ENCODE results near the gene SCGB1D1. TPM values are rescaled to one million over a fixed set of nuclear protein-coding genes. Genes with fewer than 3 reads are reported as not detected.

SCGB1D1 gene
- total RNA-seq, 1 donor from 2014 or later = not detected

- Histone ChIP-seq H3K4me3 (no peak overlapping the region), H3K9me3 (replicated peaks) (no peaks in the 10 kb centered on the region), H3K27me3 (ENCODE audit: low read depth) (peaks cover 4% of the 10 kb centered on the region), H3K36me3 (no peaks in the 10 kb centered on the region), H3K27ac (replicated peaks) (no peak overlapping the region), H3K4me1 (no peaks in the 10 kb centered on the region)
- no peak for TF ChIP-seq CTCF (IDR thresholded peaks at IDR 0.05; ENCODE audit: borderline replicate concordance)
- intact Hi-C loops (cut with micrococcal nuclease) = no loop called here
- no peak for DNase-seq
Observed at GRCh38 chr11:62208785-62209144, 18.7 kb downstream of the SCGB1D1 start.

- peaks cover 8% of the 10 kb centered on the region for H3K27me3 ChIP-seq (ENCODE audit: low read depth)
Observed at GRCh38 chr11:62217191-62217748, 27.3 kb downstream of the SCGB1D1 start.

GRCh38 chr11:62221498-62221897, 31.5 kb downstream of the SCGB1D1 start:
- H3K4me1 ChIP-seq = no peaks in the 10 kb centered on the region
- peaks cover 42% of the 10 kb centered on the region for H3K9me3 ChIP-seq (replicated peaks)
- peaks cover 3% of the 10 kb centered on the region for H3K27me3 ChIP-seq (ENCODE audit: low read depth)
- TF ChIP-seq CTCF (IDR thresholded peaks at IDR 0.05; ENCODE audit: borderline replicate concordance) = no peak
- intact Hi-C loops (cut with micrococcal nuclease) = no loop called here
- H3K36me3 ChIP-seq = no peaks in the 10 kb centered on the region
- H3K4me3 ChIP-seq = no peak overlapping the region
- no peak overlapping the region for H3K27ac ChIP-seq (replicated peaks)
- no peak for DNase-seq

More at GRCh38 chr11:62217191-62217748, 27.3 kb downstream of the SCGB1D1 start:
- no peak overlapping the region for H3K27ac ChIP-seq (replicated peaks)
- H3K9me3 ChIP-seq (replicated peaks) = peaks cover 8% of the 10 kb centered on the region
- no peak for DNase-seq
- no peak overlapping the region for H3K4me3 ChIP-seq
- TF ChIP-seq CTCF (IDR thresholded peaks at IDR 0.05; ENCODE audit: borderline replicate concordance) = peak; percentile 37
- H3K36me3 ChIP-seq = no peaks in the 10 kb centered on the region
- intact Hi-C loops (cut with micrococcal nuclease) = no loop called here
- H3K4me1 ChIP-seq = no peaks in the 10 kb centered on the region

GRCh38 chr11:62223095-62223494, 33.1 kb downstream of the SCGB1D1 start:
- Histone ChIP-seq H3K27ac (replicated peaks) (no peak overlapping the region), H3K36me3 (no peaks in the 10 kb centered on the region), H3K9me3 (replicated peaks) (peaks cover 42% of the 10 kb centered on the region), H3K27me3 (ENCODE audit: low read depth) (peaks cover 6% of the 10 kb centered on the region), H3K4me1 (no peaks in the 10 kb centered on the region), H3K4me3 (no peak overlapping the region)
- no peak for DNase-seq
- intact Hi-C loops (cut with micrococcal nuclease) = no loop called here
- no peak for TF ChIP-seq CTCF (IDR thresholded peaks at IDR 0.05; ENCODE audit: borderline replicate concordance)

- TF ChIP-seq CTCF (IDR thresholded peaks at IDR 0.05; ENCODE audit: borderline replicate concordance) = no peak
Observed at GRCh38 chr11:62233730-62234129, 43.7 kb downstream of the SCGB1D1 start.

More at GRCh38 chr11:62233730-62234129, 43.7 kb downstream of the SCGB1D1 start:
- Histone ChIP-seq H3K9me3 (replicated peaks) (no peaks in the 10 kb centered on the region), H3K4me1 (no peaks in the 10 kb centered on the region), H3K36me3 (no peaks in the 10 kb centered on the region), H3K27me3 (ENCODE audit: low read depth) (peaks cover 62% of the 10 kb centered on the region), H3K27ac (replicated peaks) (no peak overlapping the region), H3K4me3 (no peak overlapping the region)
- no peak for DNase-seq
- intact Hi-C loops (cut with micrococcal nuclease) = no loop called here
